ENCODE data around the gene LIPF. TPM values are rescaled to one million over a fixed set of nuclear protein-coding genes. Genes with fewer than 3 reads are reported as not detected.

Gene LIPF
- total RNA-seq, 1 donor from 2014 or later = not detected

- no peaks in the 10 kb centered on the region for H3K36me3 ChIP-seq (ENCODE audit: control insufficient read depth, insufficient read depth, low read length)
- FAIRE-seq (no peak), DNase-seq (ENCODE audit: low read depth) (peak; percentile 86)
- H3K4me3 ChIP-seq (ENCODE audit: low read depth, low read length) = no peak overlapping the region
- H3K27me3 ChIP-seq (ENCODE audit: control insufficient read depth, insufficient read depth, low read length) = no peaks in the 10 kb centered on the region
- no peak for TF ChIP-seq CTCF (IDR thresholded peaks at IDR 0.05; ENCODE audit: insufficient read depth, low read length, severe bottlenecking)
These were observed 13.1 kb upstream of the LIPF start for GRCh38 chr10:88651101-88651551.

- TF ChIP-seq CTCF (IDR thresholded peaks at IDR 0.05; ENCODE audit: insufficient read depth, low read length, severe bottlenecking) = no peak
These were observed 11.6 kb upstream of the LIPF start for GRCh38 chr10:88652616-88653015.

GRCh38 chr10:88657901-88658300, 6.3 kb upstream of the LIPF start:
- no peak overlapping the region for H3K4me3 ChIP-seq (ENCODE audit: low read depth, low read length)
- H3K36me3 ChIP-seq (ENCODE audit: control insufficient read depth, insufficient read depth, low read length) = no peaks in the 10 kb centered on the region
- no peak for TF ChIP-seq CTCF (IDR thresholded peaks at IDR 0.05; ENCODE audit: insufficient read depth, low read length, severe bottlenecking)
- peak; percentile 88 for DNase-seq (ENCODE audit: low read depth)
- FAIRE-seq = no peak
- H3K27me3 ChIP-seq (ENCODE audit: control insufficient read depth, insufficient read depth, low read length) = no peaks in the 10 kb centered on the region

More at GRCh38 chr10:88652616-88653015, 11.6 kb upstream of the LIPF start:
- DNase-seq (ENCODE audit: low read depth) (no peak), FAIRE-seq (no peak)
- Histone ChIP-seq H3K4me3 (ENCODE audit: low read depth, low read length) (no peak overlapping the region), H3K27me3 (ENCODE audit: control insufficient read depth, insufficient read depth, low read length) (no peaks in the 10 kb centered on the region), H3K36me3 (ENCODE audit: control insufficient read depth, insufficient read depth, low read length) (no peaks in the 10 kb centered on the region)

GRCh38 chr10:88659725-88660597, 4.3 kb upstream of the LIPF start:
- DNase-seq (ENCODE audit: low read depth) (no peak), FAIRE-seq (no peak)
- H3K27me3 ChIP-seq (ENCODE audit: control insufficient read depth, insufficient read depth, low read length) = no peaks in the 10 kb centered on the region
- H3K36me3 ChIP-seq (ENCODE audit: control insufficient read depth, insufficient read depth, low read length) = no peaks in the 10 kb centered on the region
- H3K4me3 ChIP-seq (ENCODE audit: low read depth, low read length) = no peak overlapping the region
- no peak for TF ChIP-seq CTCF (IDR thresholded peaks at IDR 0.05; ENCODE audit: insufficient read depth, low read length, severe bottlenecking)

GRCh38 chr10:88660598-88660884, 3.7 kb upstream of the LIPF start:
- no peak for TF ChIP-seq CTCF (IDR thresholded peaks at IDR 0.05; ENCODE audit: insufficient read depth, low read length, severe bottlenecking)
- FAIRE-seq (no peak), DNase-seq (ENCODE audit: low read depth) (no peak)
- H3K4me3 ChIP-seq (ENCODE audit: low read depth, low read length) = no peak overlapping the region
- no peaks in the 10 kb centered on the region for H3K36me3 ChIP-seq (ENCODE audit: control insufficient read depth, insufficient read depth, low read length)
- H3K27me3 ChIP-seq (ENCODE audit: control insufficient read depth, insufficient read depth, low read length) = no peaks in the 10 kb centered on the region

GRCh38 chr10:88661018-88661417, 3.2 kb upstream of the LIPF start:
- Histone ChIP-seq H3K4me3 (ENCODE audit: low read depth, low read length) (no peak overlapping the region), H3K36me3 (ENCODE audit: control insufficient read depth, insufficient read depth, low read length) (no peaks in the 10 kb centered on the region), H3K27me3 (ENCODE audit: control insufficient read depth, insufficient read depth, low read length) (no peaks in the 10 kb centered on the region)
- TF ChIP-seq CTCF (IDR thresholded peaks at IDR 0.05; ENCODE audit: insufficient read depth, low read length, severe bottlenecking) = no peak
- DNase-seq (ENCODE audit: low read depth) = no peak
- FAIRE-seq = no peak
